Measurements from ENCODE around the gene TDRD1. TPM values are rescaled to one million over a fixed set of nuclear protein-coding genes. Genes with fewer than 3 reads are reported as not detected.

TDRD1 gene
- total RNA-seq, 2 donors from 2014 or later, result 0.41 TPM; not detected in 1

- no peaks in the 10 kb centered on the region for H3K9me3 ChIP-seq
- TF ChIP-seq, protein P1, sequence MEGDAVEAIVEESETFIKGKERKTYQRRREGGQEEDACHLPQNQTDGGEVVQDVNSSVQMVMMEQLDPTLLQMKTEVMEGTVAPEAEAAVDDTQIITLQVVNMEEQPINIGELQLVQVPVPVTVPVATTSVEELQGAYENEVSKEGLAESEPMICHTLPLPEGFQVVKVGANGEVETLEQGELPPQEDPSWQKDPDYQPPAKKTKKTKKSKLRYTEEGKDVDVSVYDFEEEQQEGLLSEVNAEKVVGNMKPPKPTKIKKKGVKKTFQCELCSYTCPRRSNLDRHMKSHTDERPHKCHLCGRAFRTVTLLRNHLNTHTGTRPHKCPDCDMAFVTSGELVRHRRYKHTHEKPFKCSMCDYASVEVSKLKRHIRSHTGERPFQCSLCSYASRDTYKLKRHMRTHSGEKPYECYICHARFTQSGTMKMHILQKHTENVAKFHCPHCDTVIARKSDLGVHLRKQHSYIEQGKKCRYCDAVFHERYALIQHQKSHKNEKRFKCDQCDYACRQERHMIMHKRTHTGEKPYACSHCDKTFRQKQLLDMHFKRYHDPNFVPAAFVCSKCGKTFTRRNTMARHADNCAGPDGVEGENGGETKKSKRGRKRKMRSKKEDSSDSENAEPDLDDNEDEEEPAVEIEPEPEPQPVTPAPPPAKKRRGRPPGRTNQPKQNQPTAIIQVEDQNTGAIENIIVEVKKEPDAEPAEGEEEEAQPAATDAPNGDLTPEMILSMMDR (IDR thresholded peaks at IDR 0.05), result no peak
- no peaks in the 10 kb centered on the region for H3K36me3 ChIP-seq
- DNase-seq (ENCODE audit: low spot score) (no peak), ATAC-seq (ENCODE audit: insufficient number of reproducible peaks, low FRiP score, low read depth) (no peak)
- no peak overlapping the region for H3K4me3 ChIP-seq
- H3K27me3 ChIP-seq (replicated peaks; ENCODE audit: insufficient read depth), result no peaks in the 10 kb centered on the region
- H3K4me1 ChIP-seq (ENCODE audit: control insufficient read depth in 1 of 2, low read depth in 2 of 2), result peaks cover 0 to 5% of the 10 kb centered on the region in 2 donors
- H3K27ac ChIP-seq, result no peak overlapping the region
These were observed 97.5 kb downstream of the TDRD1 start for GRCh38 chr10:114276671-114277070.

DNA sequence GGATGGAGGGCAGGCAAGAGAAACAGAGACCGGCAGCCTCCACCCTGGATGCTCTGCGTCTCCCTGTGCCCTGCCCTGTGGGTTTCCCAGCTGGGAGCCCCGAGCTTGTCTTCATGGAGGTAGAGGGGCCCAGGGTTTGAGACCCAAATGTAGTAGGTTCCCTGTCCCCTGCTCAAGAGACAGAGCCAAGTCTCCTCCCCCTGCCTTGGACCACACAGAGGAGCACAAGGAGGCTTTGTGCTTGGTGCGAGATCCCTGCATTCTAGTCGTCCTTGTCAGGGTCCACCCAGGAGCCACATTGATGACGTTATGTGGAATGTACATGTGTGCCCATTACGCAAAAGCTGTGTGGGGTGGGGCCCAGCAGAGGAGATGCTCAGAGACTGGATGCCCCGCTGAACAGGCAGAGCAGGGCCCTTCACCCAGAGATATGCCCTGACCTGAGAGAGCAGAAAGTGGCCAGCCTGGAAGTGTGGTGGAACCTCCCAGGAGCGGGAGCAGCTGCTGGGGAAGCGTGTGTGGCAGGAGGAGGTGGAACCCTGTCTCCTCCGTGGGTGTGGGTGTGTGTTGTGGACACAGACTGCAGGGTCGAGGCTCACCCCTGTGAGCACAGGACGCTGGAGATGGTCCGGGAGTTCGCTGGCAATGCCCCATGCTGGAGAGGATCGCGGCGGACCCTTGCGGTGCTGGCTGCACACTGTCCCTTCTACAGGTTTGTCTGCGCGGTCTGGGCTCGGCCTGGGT lies 99.2 kb downstream of the TDRD1 start:
- TF ChIP-seq, protein P1 (IDR thresholded peaks at IDR 0.05), result no peak
- DNase-seq (ENCODE audit: low spot score) (no peak), ATAC-seq (ENCODE audit: insufficient number of reproducible peaks, low FRiP score, low read depth) (peak; percentile 6)
- Histone ChIP-seq H3K4me3 (no peak overlapping the region), H3K9me3 (no peaks in the 10 kb centered on the region), H3K27ac (no peak overlapping the region), H3K27me3 (replicated peaks; ENCODE audit: insufficient read depth) (no peaks in the 10 kb centered on the region), H3K4me1 (ENCODE audit: control insufficient read depth in 1 of 2, low read depth in 2 of 2) (no peaks in the 10 kb centered on the region), H3K36me3 (no peaks in the 10 kb centered on the region)

GRCh38 chr10:114278884-114279191 lies 99.7 kb downstream of the TDRD1 start:
- no peak for ATAC-seq (ENCODE audit: insufficient number of reproducible peaks, low FRiP score, low read depth)
- Histone ChIP-seq H3K27ac (no peak overlapping the region), H3K27me3 (replicated peaks; ENCODE audit: insufficient read depth) (no peaks in the 10 kb centered on the region), H3K4me3 (no peak overlapping the region), H3K9me3 (no peaks in the 10 kb centered on the region), H3K36me3 (no peaks in the 10 kb centered on the region), H3K4me1 (ENCODE audit: control insufficient read depth in 1 of 2, low read depth in 2 of 2) (no peaks in the 10 kb centered on the region)
- no peak for DNase-seq (ENCODE audit: low spot score)
- TF ChIP-seq, protein P1 (IDR thresholded peaks at IDR 0.05), result no peak

- Histone ChIP-seq H3K4me3 (no peak overlapping the region), H3K27ac (no peak overlapping the region), H3K27me3 (replicated peaks; ENCODE audit: insufficient read depth) (no peaks in the 10 kb centered on the region), H3K9me3 (no peaks in the 10 kb centered on the region), H3K36me3 (no peaks in the 10 kb centered on the region), H3K4me1 (ENCODE audit: control insufficient read depth in 1 of 2, low read depth in 2 of 2) (no peaks in the 10 kb centered on the region)
- no peak for ATAC-seq (ENCODE audit: insufficient number of reproducible peaks, low FRiP score, low read depth)
- no peak for DNase-seq (ENCODE audit: low spot score)
- TF ChIP-seq, protein P1 (IDR thresholded peaks at IDR 0.05), result no peak
These were observed 100.1 kb downstream of the TDRD1 start for GRCh38 chr10:114279289-114279688.

DNA sequence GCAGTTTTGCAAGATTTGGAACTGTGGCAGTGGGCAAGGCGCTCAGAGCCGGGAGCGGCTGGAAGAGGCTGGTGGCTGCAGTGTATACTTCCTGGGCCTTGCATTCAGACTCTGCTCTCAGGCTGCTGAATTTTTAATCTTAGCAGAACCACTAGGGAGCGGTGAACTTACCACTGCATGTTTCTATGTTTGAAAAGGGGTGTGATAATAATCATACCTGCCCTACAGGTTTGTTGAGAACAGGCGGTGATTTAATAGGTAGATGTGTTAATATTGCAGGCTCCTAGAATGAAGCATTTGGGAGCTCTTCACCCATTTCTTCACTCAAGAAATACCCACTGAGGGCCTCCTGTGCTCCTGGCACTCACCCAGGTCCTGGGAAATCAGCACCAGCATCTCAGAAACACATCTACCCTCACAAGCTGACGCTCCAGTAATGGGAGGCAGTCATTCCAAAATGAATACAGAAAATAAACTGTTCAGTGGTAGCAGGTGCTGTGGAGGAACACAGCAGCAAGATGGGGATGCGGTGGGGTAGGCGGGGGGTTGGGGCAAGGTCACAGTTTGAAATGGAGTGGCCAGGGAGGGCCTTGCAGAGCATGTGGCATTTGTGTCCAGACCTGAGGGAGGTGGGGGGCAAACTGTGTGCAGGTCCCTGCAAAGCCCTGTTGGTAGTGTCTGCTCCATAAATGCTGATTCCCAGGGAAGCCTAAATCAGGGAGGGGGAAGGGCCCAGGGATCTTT lies 100.9 kb downstream of the TDRD1 start:
- DNase-seq (ENCODE audit: low spot score) (no peak), ATAC-seq (ENCODE audit: insufficient number of reproducible peaks, low FRiP score, low read depth) (no peak)
- H3K9me3 ChIP-seq, result no peaks in the 10 kb centered on the region
- H3K36me3 ChIP-seq, result no peaks in the 10 kb centered on the region
- H3K27me3 ChIP-seq (replicated peaks; ENCODE audit: insufficient read depth), result no peaks in the 10 kb centered on the region
- no peaks in the 10 kb centered on the region for H3K4me1 ChIP-seq (ENCODE audit: control insufficient read depth in 1 of 2, low read depth in 2 of 2)
- H3K27ac ChIP-seq, result no peak overlapping the region
- H3K4me3 ChIP-seq, result no peak overlapping the region
- TF ChIP-seq, protein P1 (IDR thresholded peaks at IDR 0.05), result no peak
